Esophagus muscularis mucosa (tissue), 3 donors: ENCODE measurements around the gene RAF1.

ENCODE experiments used
- CTCF ChIP-seq, 3 experiments: fragments of 200-600 bp in 2 of 3; fragments of 450-650 bp in 1 of 3; sonication (generic) in 2 of 3; IDR thresholded peaks; one replicate each; pipeline ENCODE4 v1.5.1; 2017 to 2019; ENCODE audit warnings: antibody characterized with exemption in 3 of 3, mild to moderate bottlenecking in 2 of 3, moderate library complexity in 1 of 3
- POLR2A ChIP-seq: fragments of 450-650 bp; IDR thresholded peaks from one replicate; pipeline ENCODE4 v1.6.1; 2017; ENCODE audit warnings: antibody characterized with exemption, moderate library complexity, mild to moderate bottlenecking, low read depth

- TF ChIP-seq CTCF (IDR thresholded peaks at IDR 0.05) (no peak), POLR2A (no peak)
Measured at GRCh38 chr3:12582730-12583129, 81.2 kb downstream of the RAF1 start.
